Activated naive CD4-positive, alpha-beta T cell treated with anti-CD3 and anti-CD28 coated beads, Interleukin-2, amount 10 ng/mL, durations not matched to agents 7 days and 5 days (primary cell): ENCODE measurements around the gene PRKCB.

Experiments
- CTCF ChIA-PET: fragments of 350-600 bp; sonication (Branson Sonifier 250); formaldehyde crosslinking; loops from one replicate; lab custom pipeline; 2021; ENCODE audit warnings: antibody characterized with exemption; lab: Charles Lee
- DNase-seq: peaks from one replicate; pipeline ENCODE4 v3.0.0-alpha.2; 2020
- H3K27ac Mint-ChIP-seq: one replicate; pipeline ENCODE4 v1.8.0; 2021; ENCODE audit warnings: mild to moderate bottlenecking, moderate library complexity, mixed read lengths
- H3K27me3 Mint-ChIP-seq: one replicate; pipeline ENCODE4 v1.8.0; 2021; ENCODE audit warnings: mild to moderate bottlenecking, mixed read lengths
- H3K36me3 Mint-ChIP-seq: one replicate; pipeline ENCODE4 v1.8.0; 2021; ENCODE audit warnings: mixed read lengths
- H3K4me1 Mint-ChIP-seq: one replicate; pipeline ENCODE4 v1.8.0; 2021; ENCODE audit warnings: mixed read lengths
- H3K4me3 Mint-ChIP-seq: one replicate; pipeline ENCODE4 v1.8.0; 2021; ENCODE audit warnings: mild to moderate bottlenecking, moderate library complexity, mixed read lengths
- H3K9me3 Mint-ChIP-seq: one replicate; pipeline ENCODE4 v1.8.0; 2021; ENCODE audit warnings: mixed read lengths

The PRKCB gene

GRCh38 chr16:24131294-24131693 is 295.5 kb downstream of the PRKCB start:
- DNase-seq, result no peak
- Mint-ChIP-seq H3K9me3 (no peaks in the 10 kb centered on the region), H3K4me3 (no peak overlapping the region), H3K36me3 (peaks cover 12% of the 10 kb centered on the region), H3K4me1 (no peaks in the 10 kb centered on the region), H3K27me3 (no peaks in the 10 kb centered on the region), H3K27ac (no peak overlapping the region)
- CTCF ChIA-PET, result interaction anchor here (1.1 kb wide), 1 partner anchor 62 kb away, joined by 3 read pairs; no protein-coding TSS in a partner anchor

GRCh38 chr16:24132048-24132796 is 296.4 kb downstream of the PRKCB start:
- CTCF ChIA-PET, result no interaction called here
- Mint-ChIP-seq H3K27ac (no peak overlapping the region), H3K4me3 (no peak overlapping the region), H3K4me1 (no peaks in the 10 kb centered on the region), H3K27me3 (no peaks in the 10 kb centered on the region), H3K36me3 (peaks cover 12% of the 10 kb centered on the region), H3K9me3 (no peaks in the 10 kb centered on the region)
- DNase-seq, result no peak

GRCh38 chr16:24132797-24133155 is 297.0 kb downstream of the PRKCB start:
- H3K4me3 Mint-ChIP-seq, result no peak overlapping the region

GRCh38 chr16:24135624-24136565 is 300.1 kb downstream of the PRKCB start:
- Mint-ChIP-seq H3K4me1 (peaks cover 6% of the 10 kb centered on the region), H3K27me3 (no peaks in the 10 kb centered on the region), H3K36me3 (peaks cover 25% of the 10 kb centered on the region), H3K27ac (no peak overlapping the region), H3K9me3 (no peaks in the 10 kb centered on the region), H3K4me3 (no peak overlapping the region)
- DNase-seq, result no peak
- CTCF ChIA-PET, result no interaction called here

More at GRCh38 chr16:24132797-24133155, 297.0 kb downstream of the PRKCB start:
- Mint-ChIP-seq H3K36me3 (peaks cover 12% of the 10 kb centered on the region), H3K27ac (no peak overlapping the region), H3K27me3 (no peaks in the 10 kb centered on the region), H3K4me1 (no peaks in the 10 kb centered on the region), H3K9me3 (no peaks in the 10 kb centered on the region)
- DNase-seq, result no peak
- CTCF ChIA-PET, result no interaction called here

- Mint-ChIP-seq H3K9me3 (no peaks in the 10 kb centered on the region), H3K4me3 (no peak overlapping the region), H3K4me1 (peaks cover 6% of the 10 kb centered on the region)
Measured at GRCh38 chr16:24138024-24138423, 302.2 kb downstream of the PRKCB start.

GRCh38 chr16:24138575-24138974 is 302.8 kb downstream of the PRKCB start:
- no peak overlapping the region for H3K4me3 Mint-ChIP-seq
- peaks cover 20% of the 10 kb centered on the region for H3K36me3 Mint-ChIP-seq
- peaks cover 6% of the 10 kb centered on the region for H3K4me1 Mint-ChIP-seq
- H3K9me3 Mint-ChIP-seq, result no peaks in the 10 kb centered on the region
- DNase-seq, result no peak
- H3K27ac Mint-ChIP-seq, result no peak overlapping the region
- CTCF ChIA-PET, result interaction anchor here (1.5 kb wide), 1 partner anchor 68 kb away, joined by 3 read pairs; no protein-coding TSS in a partner anchor
- no peaks in the 10 kb centered on the region for H3K27me3 Mint-ChIP-seq

More at GRCh38 chr16:24138024-24138423, 302.2 kb downstream of the PRKCB start:
- CTCF ChIA-PET, result no interaction called here
- Mint-ChIP-seq H3K27ac (no peak overlapping the region), H3K36me3 (peaks cover 22% of the 10 kb centered on the region), H3K27me3 (no peaks in the 10 kb centered on the region)
- no peak for DNase-seq

GRCh38 chr16:24139282-24139681 is 303.5 kb downstream of the PRKCB start:
- Mint-ChIP-seq H3K36me3 (peaks cover 23% of the 10 kb centered on the region), H3K4me1 (peaks cover 6% of the 10 kb centered on the region), H3K4me3 (no peak overlapping the region), H3K27me3 (no peaks in the 10 kb centered on the region), H3K27ac (no peak overlapping the region), H3K9me3 (no peaks in the 10 kb centered on the region)
- no peak for DNase-seq
- CTCF ChIA-PET, result interaction anchor here (1.5 to 1.6 kb wide), 2 partner anchors 69 to 113 kb away, joined by 3 to 4 read pairs; no protein-coding TSS in a partner anchor

- Mint-ChIP-seq H3K27me3 (no peaks in the 10 kb centered on the region), H3K4me1 (peaks cover 6% of the 10 kb centered on the region), H3K36me3 (peaks cover 31% of the 10 kb centered on the region), H3K27ac (no peak overlapping the region), H3K4me3 (no peak overlapping the region), H3K9me3 (no peaks in the 10 kb centered on the region)
- CTCF ChIA-PET, result interaction anchor here (1.6 kb wide), 1 partner anchor 112 kb away, joined by 4 read pairs; no protein-coding TSS in a partner anchor
- DNase-seq, result no peak
Measured at GRCh38 chr16:24140730-24141129, 304.9 kb downstream of the PRKCB start.

GRCh38 chr16:24141466-24141865 is 305.7 kb downstream of the PRKCB start:
- CTCF ChIA-PET, result no interaction called here
- no peak overlapping the region for H3K4me3 Mint-ChIP-seq
- peaks cover 33% of the 10 kb centered on the region for H3K36me3 Mint-ChIP-seq
- H3K27ac Mint-ChIP-seq, result no peak overlapping the region
- H3K9me3 Mint-ChIP-seq, result no peaks in the 10 kb centered on the region
- peaks cover 6% of the 10 kb centered on the region for H3K4me1 Mint-ChIP-seq
- DNase-seq, result no peak
- no peaks in the 10 kb centered on the region for H3K27me3 Mint-ChIP-seq

- Mint-ChIP-seq H3K4me3 (no peak overlapping the region), H3K27me3 (no peaks in the 10 kb centered on the region), H3K36me3 (peaks cover 33% of the 10 kb centered on the region), H3K9me3 (no peaks in the 10 kb centered on the region), H3K27ac (no peak overlapping the region), H3K4me1 (peaks cover 6% of the 10 kb centered on the region)
- DNase-seq, result no peak
- CTCF ChIA-PET, result no interaction called here
Measured at GRCh38 chr16:24141917-24142316, 306.1 kb downstream of the PRKCB start.

GRCh38 chr16:24145927-24146326 is 310.1 kb downstream of the PRKCB start:
- Mint-ChIP-seq H3K4me3 (no peak overlapping the region), H3K4me1 (peaks cover 7% of the 10 kb centered on the region), H3K27ac (no peak overlapping the region), H3K27me3 (no peaks in the 10 kb centered on the region), H3K9me3 (no peaks in the 10 kb centered on the region), H3K36me3 (peaks cover 16% of the 10 kb centered on the region)
- CTCF ChIA-PET, result no interaction called here
- DNase-seq, result no peak

- Mint-ChIP-seq H3K27me3 (no peaks in the 10 kb centered on the region), H3K4me1 (peaks cover 13% of the 10 kb centered on the region), H3K4me3 (no peak overlapping the region), H3K9me3 (no peaks in the 10 kb centered on the region), H3K27ac (no peak overlapping the region), H3K36me3 (peaks cover 19% of the 10 kb centered on the region)
- CTCF ChIA-PET, result no interaction called here
- DNase-seq, result no peak
Measured at GRCh38 chr16:24146518-24146917, 310.7 kb downstream of the PRKCB start.

- Mint-ChIP-seq H3K27me3 (no peaks in the 10 kb centered on the region), H3K9me3 (peaks cover 4% of the 10 kb centered on the region), H3K27ac (no peak overlapping the region), H3K36me3 (peaks cover 24% of the 10 kb centered on the region), H3K4me1 (peaks cover 22% of the 10 kb centered on the region), H3K4me3 (no peak overlapping the region)
- CTCF ChIA-PET, result no interaction called here
- DNase-seq, result no peak
Measured at GRCh38 chr16:24149102-24149501, 313.3 kb downstream of the PRKCB start.

- Mint-ChIP-seq H3K4me1 (peaks cover 22% of the 10 kb centered on the region), H3K9me3 (peaks cover 4% of the 10 kb centered on the region), H3K36me3 (peaks cover 26% of the 10 kb centered on the region), H3K27ac (no peak overlapping the region), H3K27me3 (no peaks in the 10 kb centered on the region), H3K4me3 (no peak overlapping the region)
- no peak for DNase-seq
- CTCF ChIA-PET, result no interaction called here
Measured at GRCh38 chr16:24150282-24150681, 314.5 kb downstream of the PRKCB start.
